Adrenal gland (tissue), 12 donors: ENCODE results near the gene SCP2. TPM values are rescaled to one million over a fixed set of nuclear protein-coding genes. Genes with fewer than 3 reads are reported as not detected.

Experiments used
- DNase-seq, 7 donors: peaks; one replicate each; pipeline ENCODE4 v3.0.0-alpha.2; 2019 to 2020
- H3K27ac ChIP-seq, 5 donors: fragments of 200-600 bp; sonication (generic) in 4 of 5; 1 replicate in 3 of 5; 2 replicates in 2 of 5; pipeline versions ENCODE4 v1.5.1 to v1.8.0; 2016 to 2020; ENCODE audit warnings: mild to moderate bottlenecking in 1 of 5
- H3K27me3 ChIP-seq: fragments of 200-600 bp; 2 replicates; pipeline ENCODE4 v1.8.0; 2021
- H3K36me3 ChIP-seq, 2 donors: fragments of 200-600 bp; replicated peaks in 1 of 2; 1 replicate in 1 of 2; 2 replicates in 1 of 2; pipeline versions ENCODE4 v1.5.1 to v1.8.0; 2018 to 2022
- H3K4me1 ChIP-seq, 2 donors: fragments of 200-600 bp; replicated peaks in 1 of 2; 1 replicate in 1 of 2; 2 replicates in 1 of 2; pipeline versions ENCODE4 v1.5.1 to v1.8.0; 2018 to 2021
- H3K4me3 ChIP-seq, 4 donors: fragments of 200-600 bp; sonication (generic) in 3 of 4; one replicate each; pipeline ENCODE4 v1.5.1; 2016 to 2018
- H3K9me3 ChIP-seq, 3 donors: fragments of 200-600 bp; sonication (generic) in 1 of 3; replicated peaks in 1 of 3; 1 replicate in 2 of 3; 2 replicates in 1 of 3; pipeline versions ENCODE4 v1.5.1 to v1.8.0; 2016 to 2021
- POLR2A ChIP-seq, 2 donors: fragments of 450-650 bp; IDR thresholded peaks; one replicate each; pipeline ENCODE4 v1.6.1; 2017; ENCODE audit warnings: antibody characterized with exemption in 2 of 2, mild to moderate bottlenecking in 2 of 2, moderate library complexity in 1 of 2
- WGBS, 4 donors: extraction: QIAGEN DNeasy Blood & Tissue Kit in 2 of 4; methylation state at CpG; one replicate each; pipeline versions ENCODE4 v1.1.5 to v1.1.7; 2013 to 2017; 5-methylcytosine and 5-hydroxymethylcytosine counted together
- intact Hi-C, 2 donors: fragments of 100-400 bp; cut with DNase I; formaldehyde crosslinking; loops; one replicate each; pipeline versions ENCODE4 v1.14.1 to v1.15.0; 2022 to 2023
- polyA plus RNA-seq, 3 donors: library from polyadenylated mRNA; stranded (reverse); fragments of 200-250 nt in 2 of 3; fragments of 350-450 nt in 1 of 3; fragmentation: Illumina TruSeq in 1 of 3; extraction: RNeasy Lipid Tissue Mini Kit (QIAGEN cat#74804) in 1 of 3; gene quantifications; one replicate each; pipeline ENCODE4 v1.2.3, GENCODE V29; 2013 to 2014
- total RNA-seq, 9 donors: library from RNA; depleted of rRNA in 4 of 9; stranded (reverse); fragments of >200 nt in 4 of 9; fragments of 120-200 nt in 1 of 9; fragmentation: NEBNext Ultra II Directional in 1 of 9; extraction: Animal tissue kit (Norgen Biotek cat#: 25700) in 1 of 9; gene quantifications; one replicate each; pipeline versions ENCODE4 v1.1.0 to v1.2.4, GENCODE V29; 2013 to 2023
- TF ChIP-seq, protein P1 (sequence below), 6 experiments: fragments of 450-650 bp in 4 of 6; fragments of 200-600 bp in 2 of 6; sonication (generic) in 1 of 6; IDR thresholded peaks; 1 replicate in 5 of 6; 2 replicates in 1 of 6; pipeline versions ENCODE4 v1.5.1 to v1.8.0; 2016 to 2021; ENCODE audit warnings: antibody characterized with exemption in 6 of 6, mild to moderate bottlenecking in 2 of 6, moderate library complexity in 1 of 6
- donor health status: healthy with polysubstance abuse.
- donor health status: Bipolar disorder and iron deficiency.
- donor health status: DM: yes; HTN: yes; CAD: no.
- donor health status: DM: no; HTN: no; CAD: no.
- donor health status: DM: no; HTN: no; CAD: no.
- donor health status: DM: yes; HTN: yes; CAD: no.

SCP2 gene
- total and polyA plus RNA-seq, 12 donors = 114 to 256 (median 144) TPM

DNA sequence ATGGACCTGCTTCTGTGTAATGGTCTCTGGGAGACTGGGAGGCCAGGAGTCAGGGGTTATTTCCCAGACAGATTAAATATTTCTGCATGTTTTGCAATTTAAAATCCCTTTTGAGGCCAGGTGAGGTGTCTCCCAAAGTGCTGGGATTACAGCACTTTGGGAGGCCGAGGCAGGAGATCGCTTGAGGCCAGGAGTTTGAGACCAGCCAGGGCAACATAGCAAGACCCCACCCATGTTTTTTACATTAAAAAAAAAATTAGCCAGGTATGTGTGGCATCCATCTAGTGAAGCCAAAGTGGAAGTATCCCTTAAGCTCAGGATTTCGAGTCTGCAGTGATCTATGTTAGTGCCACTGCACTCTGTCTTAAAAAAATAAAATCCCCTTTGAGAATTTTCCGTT is 39.6 kb upstream of the SCP2 start:
- intact Hi-C loops = no loop called here
- H3K27me3 ChIP-seq = no peaks in the 10 kb centered on the region
- H3K9me3 ChIP-seq = no peaks in the 10 kb centered on the region
- TF ChIP-seq, protein P1, sequence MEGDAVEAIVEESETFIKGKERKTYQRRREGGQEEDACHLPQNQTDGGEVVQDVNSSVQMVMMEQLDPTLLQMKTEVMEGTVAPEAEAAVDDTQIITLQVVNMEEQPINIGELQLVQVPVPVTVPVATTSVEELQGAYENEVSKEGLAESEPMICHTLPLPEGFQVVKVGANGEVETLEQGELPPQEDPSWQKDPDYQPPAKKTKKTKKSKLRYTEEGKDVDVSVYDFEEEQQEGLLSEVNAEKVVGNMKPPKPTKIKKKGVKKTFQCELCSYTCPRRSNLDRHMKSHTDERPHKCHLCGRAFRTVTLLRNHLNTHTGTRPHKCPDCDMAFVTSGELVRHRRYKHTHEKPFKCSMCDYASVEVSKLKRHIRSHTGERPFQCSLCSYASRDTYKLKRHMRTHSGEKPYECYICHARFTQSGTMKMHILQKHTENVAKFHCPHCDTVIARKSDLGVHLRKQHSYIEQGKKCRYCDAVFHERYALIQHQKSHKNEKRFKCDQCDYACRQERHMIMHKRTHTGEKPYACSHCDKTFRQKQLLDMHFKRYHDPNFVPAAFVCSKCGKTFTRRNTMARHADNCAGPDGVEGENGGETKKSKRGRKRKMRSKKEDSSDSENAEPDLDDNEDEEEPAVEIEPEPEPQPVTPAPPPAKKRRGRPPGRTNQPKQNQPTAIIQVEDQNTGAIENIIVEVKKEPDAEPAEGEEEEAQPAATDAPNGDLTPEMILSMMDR (IDR thresholded peaks at IDR 0.05) = no peak
- no peak for TF ChIP-seq POLR2A (IDR thresholded peaks at IDR 0.05)
- H3K4me1 ChIP-seq = no peaks in the 10 kb centered on the region
- no peak for DNase-seq
- H3K36me3 ChIP-seq = no peaks in the 10 kb centered on the region
- no peak overlapping the region for H3K27ac ChIP-seq
- no peak overlapping the region for H3K4me3 ChIP-seq
- 86 to 92% (median 88%) methylated on average over 4 of the region's 4 CpGs for WGBS, 4 donors

DNA sequence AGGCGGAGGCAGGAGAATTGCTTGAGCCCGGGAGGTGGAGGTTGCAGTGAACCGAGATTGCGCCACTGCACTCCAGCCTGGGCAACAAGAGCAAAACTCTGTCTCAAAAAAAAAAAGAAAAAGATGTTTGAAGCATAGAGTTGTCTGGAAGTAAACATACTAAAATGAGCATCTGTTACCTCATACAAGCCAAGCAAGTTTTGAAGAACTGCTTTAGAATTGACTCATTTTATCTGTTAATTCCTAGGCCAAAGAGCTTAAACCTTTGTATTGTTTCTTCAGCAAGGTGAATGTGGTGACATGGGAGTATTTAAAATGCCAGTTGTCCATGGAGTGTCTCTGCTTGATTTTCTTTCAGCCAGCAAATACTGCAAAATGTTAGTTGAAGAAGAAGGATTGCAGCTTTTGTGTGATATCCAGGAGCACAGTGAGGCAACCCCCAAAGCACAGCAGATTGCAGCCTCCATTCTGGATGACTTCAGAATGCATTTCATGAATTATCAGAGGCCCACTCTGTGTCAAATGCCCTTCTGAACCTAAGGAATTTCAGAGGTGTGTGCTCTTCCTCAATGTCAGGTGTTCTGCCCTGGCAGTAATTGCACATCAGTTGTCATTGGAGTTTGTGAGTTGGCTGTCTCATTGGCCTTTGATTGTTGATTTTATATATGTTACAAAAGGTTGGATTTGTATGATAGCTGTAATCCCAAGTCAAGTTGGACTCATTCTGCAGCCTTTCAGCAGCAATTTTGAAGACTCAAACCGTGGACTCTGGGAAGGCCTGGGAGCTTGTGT is 34.5 kb upstream of the SCP2 start:
- Histone ChIP-seq H3K27ac (no peak overlapping the region), H3K4me1 (no peaks in the 10 kb centered on the region), H3K27me3 (no peaks in the 10 kb centered on the region), H3K36me3 (no peaks in the 10 kb centered on the region), H3K9me3 (no peaks in the 10 kb centered on the region), H3K4me3 (no peak overlapping the region)
- intact Hi-C loops = no loop called here
- 97 to 99% (median 98%) methylated on average over 5 of the region's 5 CpGs for WGBS, 4 donors
- peak in 1 of 7 donors; percentile 4 for DNase-seq
- no peak for TF ChIP-seq POLR2A (IDR thresholded peaks at IDR 0.05)
- TF ChIP-seq, protein P1 (IDR thresholded peaks at IDR 0.05) = no peak

DNA sequence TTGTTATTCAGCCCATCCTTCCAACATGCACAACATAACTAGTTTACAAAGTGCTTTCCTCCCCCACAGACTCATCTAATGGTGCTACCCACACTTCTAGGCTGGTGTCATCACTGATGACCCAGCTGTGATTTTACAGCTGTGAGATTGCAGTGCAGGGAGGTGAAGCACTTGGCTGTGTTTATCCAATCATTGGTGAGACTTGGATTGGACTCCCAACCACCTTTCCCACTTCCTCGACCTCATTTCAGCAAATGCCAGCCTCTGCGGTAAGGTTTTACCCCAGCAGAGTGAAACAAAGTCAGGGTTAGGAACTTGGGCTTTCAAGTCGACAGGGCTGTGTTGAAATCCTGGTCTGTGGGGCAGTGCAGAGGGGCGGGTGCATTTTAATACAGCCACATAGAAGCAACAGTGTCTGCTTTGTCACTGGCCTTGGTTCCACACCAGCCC is 27.6 kb upstream of the SCP2 start:
- TF ChIP-seq, protein P1 (IDR thresholded peaks at IDR 0.05) = no peak
- TF ChIP-seq POLR2A (IDR thresholded peaks at IDR 0.05) = no peak
- H3K27ac ChIP-seq = no peak overlapping the region
- intact Hi-C loops = no loop called here
- peak in 2 of 7 donors; percentile 40 to 45 for DNase-seq
- no peaks in the 10 kb centered on the region for H3K4me1 ChIP-seq
- WGBS, 4 donors = 21 to 61% (median 39%) methylated on average over 2 to 4 of the region's 4 CpGs
- H3K4me3 ChIP-seq = no peak overlapping the region
- no peaks in the 10 kb centered on the region for H3K36me3 ChIP-seq
- no peaks in the 10 kb centered on the region for H3K27me3 ChIP-seq
- no peaks in the 10 kb centered on the region for H3K9me3 ChIP-seq

DNA sequence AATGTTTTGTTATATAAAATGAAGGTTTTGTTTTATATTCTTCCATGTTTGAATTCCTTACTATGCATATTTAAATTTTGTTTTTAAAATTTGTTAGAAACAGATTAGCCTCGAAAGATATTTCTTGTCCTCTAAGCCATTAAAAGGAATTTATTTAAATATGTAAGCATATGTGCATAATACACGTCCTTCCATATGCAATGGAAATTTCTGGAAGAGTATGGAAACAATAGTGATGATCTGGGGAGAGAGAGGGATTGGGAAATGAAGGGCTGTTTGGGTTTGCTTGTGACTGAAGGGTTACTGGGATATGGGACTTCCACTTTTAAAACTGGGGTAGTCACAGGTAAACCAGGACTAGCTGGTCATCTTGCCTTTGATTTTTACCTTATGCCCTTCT is 26.7 kb upstream of the SCP2 start:
- no peak for TF ChIP-seq POLR2A (IDR thresholded peaks at IDR 0.05)
- TF ChIP-seq, protein P1 (IDR thresholded peaks at IDR 0.05) = no peak
- Histone ChIP-seq H3K27me3 (no peaks in the 10 kb centered on the region), H3K4me3 (no peak overlapping the region), H3K36me3 (no peaks in the 10 kb centered on the region), H3K27ac (no peak overlapping the region), H3K4me1 (no peaks in the 10 kb centered on the region), H3K9me3 (no peaks in the 10 kb centered on the region)
- 86 to 87% (median 86%) methylated on average over 2 of the region's 2 CpGs for WGBS, 4 donors
- no peak for DNase-seq
- intact Hi-C loops = no loop called here
